GM12878 (cell line): Measurements from ENCODE around the gene PPOX. TPM values are rescaled to one million over a fixed set of nuclear protein-coding genes. Genes with fewer than 3 reads are reported as not detected.

ENCODE experiments used
- ATAC-seq: fragments of 200-7000 bp; cut with Tn5 transposase; 3 replicates; pipeline ENCODE4 v1.9.1; 2020; ENCODE audit warnings: mild to moderate bottlenecking, moderate library complexity
- BruUV-seq: library from RNA; stranded (reverse); fragments of 400-500 nt; replicated peaks from 2 replicates; lab custom pipeline; 2021; lab: Mats Ljungman, UMichigan
- CTCF ChIA-PET: fragments of 300-600 bp; sonication (Branson Sonifier 250); formaldehyde crosslinking; extraction: SDS; loops from one replicate; lab custom pipeline; 2021; ENCODE audit warnings: inconsistent platforms; lab: Yijun Ruan, JAX
- POLR2A ChIA-PET: fragments of 350-600 bp; formaldehyde crosslinking; extraction: SDS; loops from one replicate; lab custom pipeline; 2021; ENCODE audit warnings: inconsistent platforms; lab: Charles Lee
- RAD21 ChIA-PET: fragments of 300-600 bp; sonication (Branson Sonifier 250); formaldehyde crosslinking; loops from one replicate; lab custom pipeline; 2023; ENCODE audit warnings: antibody characterized with exemption; ENCODE audit not compliant: unreplicated experiment; lab: Charles Lee
- SMC1A ChIA-PET: fragments of 300-600 bp; sonication (Branson Sonifier 250); formaldehyde crosslinking; loops from one replicate; lab custom pipeline; 2023; ENCODE audit not compliant: unreplicated experiment, uncharacterized antibody; lab: Charles Lee
- DNase-seq: peaks from one replicate; pipeline ENCODE4 v3.0.0-alpha.2; 2011; ENCODE audit warnings: low read depth, low spot score
- FAIRE-seq: peaks from 3 replicates; lab custom pipeline; 2011; peaks lifted over from hg19 to GRCh38; lab: Jason Lieb, UNC
- H2AFZ ChIP-seq: 2 replicates; pipeline ENCODE4 v1.6.0; 2011; ENCODE audit warnings: low read depth, low read length, control low read depth; ENCODE audit not compliant: control insufficient read depth
- H3K27ac ChIP-seq: 2 replicates; pipeline ENCODE4 v1.5.1; 2011; ENCODE audit warnings: control low read depth; ENCODE audit not compliant: control insufficient read depth, insufficient read depth
- H3K27me3 ChIP-seq, 2 experiments: replicated peaks in 1 of 2; 2 replicates each; pipeline versions ENCODE4 v1.6.0 to v1.6.1; 2011; ENCODE audit warnings: low read length in 1 of 2; ENCODE audit not compliant: control insufficient read depth in 2 of 2, insufficient read depth in 2 of 2
- H3K36me3 ChIP-seq, 2 experiments: 2 replicates each; pipeline ENCODE4 v1.5.1; 2011; ENCODE audit warnings: low read length in 1 of 2; ENCODE audit not compliant: control insufficient read depth in 2 of 2, insufficient read depth in 2 of 2
- H3K4me1 ChIP-seq: 2 replicates; pipeline ENCODE4 v1.6.1; 2011; ENCODE audit warnings: mild to moderate bottlenecking, low read length, moderate library complexity, mixed read lengths; ENCODE audit not compliant: control insufficient read depth, insufficient read depth
- H3K4me2 ChIP-seq: 2 replicates; pipeline ENCODE4 v1.6.0; 2011; ENCODE audit warnings: control low read depth; ENCODE audit not compliant: control insufficient read depth, insufficient read depth
- H3K4me3 ChIP-seq: fragments of 200-600 bp; sonication (generic); 2 replicates; pipeline ENCODE4 v1.5.1; 2016
- H3K79me2 ChIP-seq: 2 replicates; pipeline ENCODE4 v1.6.0; 2011; ENCODE audit warnings: low read length; ENCODE audit not compliant: control insufficient read depth, insufficient read depth
- H3K9ac ChIP-seq: 2 replicates; pipeline ENCODE4 v1.8.0; 2011; ENCODE audit warnings: low read length, control low read depth, mixed read lengths; ENCODE audit not compliant: control insufficient read depth, insufficient read depth
- H3K9me3 ChIP-seq: replicated peaks from 3 replicates; pipeline ENCODE4 v1.5.1; 2011; ENCODE audit warnings: mild to moderate bottlenecking, low read length; ENCODE audit not compliant: control insufficient read depth, insufficient read depth
- H4K20me1 ChIP-seq: 2 replicates; pipeline ENCODE4 v1.6.0; 2011; ENCODE audit not compliant: control insufficient read depth, insufficient read depth
- BCLAF1 ChIP-seq: fragments of 450-650 bp; IDR thresholded peaks from 2 replicates; pipeline ENCODE4 v1.6.1; 2017; ENCODE audit warnings: antibody characterized with exemption, mild to moderate bottlenecking, moderate library complexity
- BHLHE40 ChIP-seq, 2 experiments: fragments of 450-650 bp in 1 of 2; IDR thresholded peaks; 2 replicates each; pipeline ENCODE4 v1.6.1; 2011 to 2017; ENCODE audit warnings: low read depth in 2 of 2, borderline replicate concordance in 1 of 2, improper control_type of control experiment in 1 of 2, low read length in 1 of 2, mild to moderate bottlenecking in 1 of 2
- BRCA1 ChIP-seq: IDR thresholded peaks from 2 replicates; pipeline ENCODE4 v1.6.1; 2011; ENCODE audit warnings: low read depth, low read length, improper control_type of control experiment
- CHD2 ChIP-seq: IDR thresholded peaks from 2 replicates; pipeline ENCODE4 v1.6.1; 2011; ENCODE audit warnings: low read depth, low read length, improper control_type of control experiment, borderline replicate concordance
- FOXM1 ChIP-seq: IDR thresholded peaks from 2 replicates; pipeline ENCODE4 v1.6.1; 2012; ENCODE audit warnings: low read depth, mild to moderate bottlenecking, inconsistent platforms, low read length, moderate library complexity
- GATAD2B ChIP-seq: fragments of 450-650 bp; conservative IDR thresholded peaks from 2 replicates; pipeline ENCODE4 v1.6.1; 2017; ENCODE audit warnings: low read depth, mild to moderate bottlenecking, moderate library complexity
- IKZF1 ChIP-seq: fragments of 450-650 bp; conservative IDR thresholded peaks from 2 replicates; pipeline ENCODE4 v1.6.1; 2017; ENCODE audit warnings: antibody characterized with exemption, mild to moderate bottlenecking
- IKZF2 ChIP-seq, 2 experiments: fragments of 450-650 bp; IDR thresholded peaks; 2 replicates each; pipeline ENCODE4 v1.6.1; 2017; ENCODE audit warnings: mild to moderate bottlenecking in 2 of 2, moderate library complexity in 2 of 2
- NR2C1 ChIP-seq: fragments of 450-650 bp; IDR thresholded peaks from 2 replicates; pipeline ENCODE4 v1.6.1; 2017; ENCODE audit warnings: antibody characterized with exemption, mild to moderate bottlenecking, moderate library complexity
- NR2F1 ChIP-seq: fragments of 450-650 bp; conservative IDR thresholded peaks from 2 replicates; pipeline ENCODE4 v1.6.1; 2017; ENCODE audit warnings: mild to moderate bottlenecking
- POU2F2 ChIP-seq: IDR thresholded peaks from 3 replicates; pipeline ENCODE4 v1.6.1; 2011; ENCODE audit warnings: low read depth, mild to moderate bottlenecking, low read length, borderline replicate concordance
- RUNX3 ChIP-seq: IDR thresholded peaks from 2 replicates; pipeline ENCODE4 v1.6.1; 2012; ENCODE audit warnings: low read length, inconsistent platforms
- SKIL ChIP-seq: fragments of 450-650 bp; IDR thresholded peaks from 2 replicates; pipeline ENCODE4 v1.6.1; 2017; ENCODE audit warnings: mild to moderate bottlenecking, low read depth, inconsistent platforms; ENCODE audit not compliant: poor library complexity, severe bottlenecking
- SMARCA5 ChIP-seq: fragments of 450-650 bp; IDR thresholded peaks from 2 replicates; pipeline ENCODE4 v1.6.1; 2017; ENCODE audit warnings: mild to moderate bottlenecking
- SP1 ChIP-seq: IDR thresholded peaks from one replicate; pipeline ENCODE4 v1.6.1; 2011; ENCODE audit warnings: low read depth, low read length
- STAT3 ChIP-seq: IDR thresholded peaks from 2 replicates; pipeline ENCODE4 v1.6.1; 2011; ENCODE audit warnings: low read depth, low read length, improper control_type of control experiment
- WGBS: methylation state at CpG from one replicate; pipeline ENCODE4 v1.1.6; 2016; ENCODE audit warnings: low lambda C conversion rate; ENCODE audit not compliant: insufficient replicate concordance, insufficient coverage; ENCODE audit errors: missing lambda C conversion rate; 5-methylcytosine and 5-hydroxymethylcytosine counted together
- in situ Hi-C: fragments of 300-500 bp; cut with MboI; formaldehyde crosslinking; loops from 9 replicates; pipeline ENCODE4 v1.14.3; 2018; ENCODE audit warnings: mixed read lengths
- intact Hi-C: fragments of 100-400 bp; cut with micrococcal nuclease; formaldehyde crosslinking; loops from one replicate; pipeline ENCODE4 v1.14.2; 2022; ENCODE audit not compliant: unreplicated experiment
- polyA plus RNA-seq, 11 experiments: library from polyadenylated mRNA; depleted of rRNA in 4 of 11; unstranded in 6 of 11; stranded (reverse) in 5 of 11; fragments of >200 nt; fragmentation: Nextera tagmentation in 4 of 11; fragmentation: Illumina TruSeq in 1 of 11; extraction: Ambion mirVana in 4 of 11; extraction: Trizol in 1 of 11; gene quantifications; 1 replicate in 1 of 11; 2 replicates in 10 of 11; pipeline versions ENCODE4 v1.2.1 to v1.2.3, GENCODE V29; 2011 to 2016; ENCODE audit warnings: inconsistent platforms in 2 of 11, missing spikeins in 2 of 11, low read depth in 1 of 11
- total RNA-seq, 4 experiments: library from RNA; depleted of rRNA in 3 of 4; stranded (reverse); fragments of >200 nt in 3 of 4; fragmentation: Illumina TruSeq in 1 of 4; extraction: Trizol in 1 of 4; gene quantifications; 2 replicates each; pipeline versions ENCODE4 v1.2.1 to v1.2.3, GENCODE V29; 2013 to 2021

Gene PPOX
- total and polyA plus RNA-seq, 10 of the 15 experiments (the other 5 are each of a cell fraction or from before 2014, with no cell fraction given): 8.9 to 31.5 (median 20.3) TPM

- BruUV-seq: no TSS peak
- H3K9ac ChIP-seq: peak within 1 kb of the TSS; percentile 89
- H3K4me3 ChIP-seq: peak within 1 kb of the TSS; percentile 74
- ATAC-seq (peak; percentile 87), DNase-seq (peak; percentile 38), FAIRE-seq (peak; percentile 98)
- H3K4me2 ChIP-seq: peak within 1 kb of the TSS; percentile 70
- H4K20me1 ChIP-seq: no peaks in the 10 kb centered on the region
- H2AFZ ChIP-seq: peak within 1 kb of the TSS; percentile 73
- CTCF ChIA-PET: interaction anchor here (1.0 to 1.9 kb wide), 11 partner anchors 13 to 53 kb away, joined by 3 to 8 read pairs (median 4); partner anchors contain the start of genes DEDD and KLHDC9
- POLR2A ChIA-PET: interaction anchor here (0.6 to 3.1 kb wide), 10 partner anchors 11 to 76 kb away, joined by 3 to 24 read pairs (median 4); partner anchors contain the start of genes ARHGAP30 and DEDD
- H3K36me3 ChIP-seq: peaks cover 9 to 12% of the 10 kb centered on the region in 2 experiments; a peak in 3 of 4 replicates
- H3K4me1 ChIP-seq: peaks cover 19% of the 10 kb centered on the region
- no peaks in the 10 kb centered on the region for H3K9me3 ChIP-seq
- in situ Hi-C loops: no loop called here
- peak within 1 kb of the TSS; percentile 90 for H3K27ac ChIP-seq
- H3K79me2 ChIP-seq: peaks cover 63% of the 10 kb centered on the region
- RAD21 ChIA-PET: interaction anchor here (0.8 to 1.7 kb wide), 7 partner anchors 14 to 72 kb away, joined by 3 to 8 read pairs (median 5); partner anchors contain the start of genes DEDD, PPOX and USF1
- SMC1A ChIA-PET: interaction anchor here (0.6 to 1.7 kb wide), 16 partner anchors 10 to 627 kb away, joined by 3 to 5 read pairs (median 3); partner anchors contain the start of genes ARHGAP30 and DEDD
- intact Hi-C loops: loop anchor here (5.0 kb wide), 1 partner anchor 71 kb away; the partner anchor contains the start of gene USF1
- no peaks in the 10 kb centered on the region for H3K27me3 ChIP-seq
- under 1% methylated on average over 57 of the region's 58 CpGs for WGBS
- TF ChIP-seq NR2F1: no peak
- no peak; the same call in 2 of the 3 replicates for TF ChIP-seq POU2F2
- TF ChIP-seq CHD2: 0 out of 2 replicates have a peak, but pooled peaks have one; percentile 67
- TF ChIP-seq BHLHE40 (IDR thresholded peaks at IDR 0.05; ENCODE audit: borderline replicate concordance in 1 of 2, low read depth in 2 of 2, low read length in 1 of 2): no peak; a peak in 1 of 4 replicates
- no peak for TF ChIP-seq SKIL
- TF ChIP-seq STAT3: no peak
- 0 out of 4 replicates have a peak, but pooled peaks of 1 of the 2 experiments have one; percentile 23 for TF ChIP-seq IKZF2 (IDR thresholded peaks at IDR 0.05)
- no peak for TF ChIP-seq BCLAF1
- peak; percentile 79 for TF ChIP-seq GATAD2B
- TF ChIP-seq NR2C1: no peak
- no peak for TF ChIP-seq SP1
- TF ChIP-seq BRCA1: no peak
- peak; percentile 51 for TF ChIP-seq IKZF1
- TF ChIP-seq FOXM1: no peak
- peak; percentile 24 for TF ChIP-seq RUNX3
- 0 out of 2 replicates have a peak, but pooled peaks have one; percentile 53 for TF ChIP-seq SMARCA5
Measured at GRCh38 chr1:161117759-161118581, 48.3 kb upstream of the PPOX start, which contains the start of the genes NIT1 and PFDN2. TSS of gene NIT1 (plus strand) at chr1:161118105. CDS start at chr1:161118177, 72 bp downstream. TSS of gene PFDN2 (minus strand) at chr1:161118037. CDS start at chr1:161118026, 11 bp downstream.
